HepG2 (cell line): ENCODE measurements around the gene GCDH. TPM values are rescaled to one million over a fixed set of nuclear protein-coding genes. Genes with fewer than 3 reads are reported as not detected.

ENCODE experiments used
- DMAP1 ChIP-seq: IDR thresholded peaks from 2 replicates; pipeline ENCODE4 v1.6.1; 2016
- HMGXB4 ChIP-seq, 2 experiments: sonication (generic) in 1 of 2; formaldehyde crosslinking in 1 of 2; IDR thresholded peaks; 2 replicates each; pipeline versions ENCODE4 v1.4.0 to v1.6.1; 2018 to 2020; ENCODE audit warnings: missing genetic modification reagents in 2 of 2, borderline replicate concordance in 1 of 2, low read depth in 1 of 2, mild to moderate bottlenecking in 1 of 2, missing biosample characterization in 1 of 2
- NR2F6 ChIP-seq, 2 experiments: IDR thresholded peaks; 2 replicates each; pipeline ENCODE4 v1.6.1; 2016; ENCODE audit warnings: antibody characterized with exemption in 1 of 2, mild to moderate bottlenecking in 1 of 2
- PATZ1 ChIP-seq: sonication (generic); formaldehyde crosslinking; IDR thresholded peaks from 2 replicates; pipeline ENCODE4 v1.4.0; 2020; ENCODE audit warnings: missing genetic modification reagents
- SIN3A ChIP-seq: IDR thresholded peaks from 2 replicates; pipeline ENCODE4 v1.6.1; 2011; ENCODE audit warnings: low read depth, mild to moderate bottlenecking, control low read depth, low read length, borderline replicate concordance
- SMYD3 ChIP-seq: sonication (generic); formaldehyde crosslinking; IDR thresholded peaks from 2 replicates; pipeline ENCODE4 v1.8.1; 2023; ENCODE audit warnings: mild to moderate bottlenecking, missing genetic modification reagents
- TEF ChIP-seq: sonication (generic); formaldehyde crosslinking; IDR thresholded peaks from 2 replicates; pipeline ENCODE4 v1.5.0; 2020; ENCODE audit warnings: missing genetic modification reagents
- ZC3H13 ChIP-seq: sonication (generic); formaldehyde crosslinking; IDR thresholded peaks from 2 replicates; pipeline ENCODE4 v1.8.1; 2023; ENCODE audit warnings: mild to moderate bottlenecking, missing genetic modification reagents, moderate library complexity
- ZMYM4 ChIP-seq: sonication (generic); formaldehyde crosslinking; IDR thresholded peaks from 2 replicates; pipeline ENCODE4 v1.8.1; 2023; ENCODE audit warnings: mild to moderate bottlenecking, missing genetic modification reagents
- ZNF263 ChIP-seq: sonication (generic); formaldehyde crosslinking; IDR thresholded peaks from 2 replicates; pipeline ENCODE4 v1.4.0; 2020; ENCODE audit warnings: missing genetic modification reagents
- ZNF646 ChIP-seq: sonication (generic); formaldehyde crosslinking; IDR thresholded peaks from 2 replicates; pipeline ENCODE4 v1.9.0; 2021; ENCODE audit warnings: mild to moderate bottlenecking, missing genetic modification reagents
- ZNF781 ChIP-seq: sonication (generic); formaldehyde crosslinking; IDR thresholded peaks from 2 replicates; pipeline ENCODE4 v1.5.1; 2020; ENCODE audit warnings: borderline replicate concordance, mild to moderate bottlenecking, missing genetic modification reagents; ENCODE audit errors: not compliant biosample characterization
- polyA plus RNA-seq, 8 experiments: library from polyadenylated mRNA; depleted of rRNA in 3 of 8; stranded (reverse) in 7 of 8; unstranded in 1 of 8; fragments of >200 nt; fragmentation: Illumina TruSeq in 4 of 8; extraction: Trizol in 4 of 8; gene quantifications; 2 replicates each; pipeline versions ENCODE4 v1.2.1 to v1.2.3, GENCODE V29; 2011 to 2016; ENCODE audit warnings: low read depth in 4 of 8, missing spikeins in 1 of 8, mixed read lengths in 1 of 8; ENCODE audit not compliant: insufficient read depth in 1 of 8
- total RNA-seq, 5 experiments: library from RNA; depleted of rRNA; stranded (reverse); fragments of >200 nt; fragmentation: Illumina TruSeq; extraction: Trizol; gene quantifications; 2 replicates each; pipeline ENCODE4 v1.2.3, GENCODE V29; 2016; ENCODE audit warnings: low read depth in 1 of 5
- TF ChIP-seq, protein P1 (sequence below): sonication (generic); formaldehyde crosslinking; IDR thresholded peaks from 2 replicates; pipeline ENCODE4 v1.4.0; 2020; ENCODE audit warnings: mild to moderate bottlenecking, missing genetic modification reagents

GCDH gene
- total and polyA plus RNA-seq, 2 of the 13 experiments (the other 11 are each of a cell fraction or from before 2014, with no cell fraction given), result 15.1 to 38.0 TPM

DNA sequence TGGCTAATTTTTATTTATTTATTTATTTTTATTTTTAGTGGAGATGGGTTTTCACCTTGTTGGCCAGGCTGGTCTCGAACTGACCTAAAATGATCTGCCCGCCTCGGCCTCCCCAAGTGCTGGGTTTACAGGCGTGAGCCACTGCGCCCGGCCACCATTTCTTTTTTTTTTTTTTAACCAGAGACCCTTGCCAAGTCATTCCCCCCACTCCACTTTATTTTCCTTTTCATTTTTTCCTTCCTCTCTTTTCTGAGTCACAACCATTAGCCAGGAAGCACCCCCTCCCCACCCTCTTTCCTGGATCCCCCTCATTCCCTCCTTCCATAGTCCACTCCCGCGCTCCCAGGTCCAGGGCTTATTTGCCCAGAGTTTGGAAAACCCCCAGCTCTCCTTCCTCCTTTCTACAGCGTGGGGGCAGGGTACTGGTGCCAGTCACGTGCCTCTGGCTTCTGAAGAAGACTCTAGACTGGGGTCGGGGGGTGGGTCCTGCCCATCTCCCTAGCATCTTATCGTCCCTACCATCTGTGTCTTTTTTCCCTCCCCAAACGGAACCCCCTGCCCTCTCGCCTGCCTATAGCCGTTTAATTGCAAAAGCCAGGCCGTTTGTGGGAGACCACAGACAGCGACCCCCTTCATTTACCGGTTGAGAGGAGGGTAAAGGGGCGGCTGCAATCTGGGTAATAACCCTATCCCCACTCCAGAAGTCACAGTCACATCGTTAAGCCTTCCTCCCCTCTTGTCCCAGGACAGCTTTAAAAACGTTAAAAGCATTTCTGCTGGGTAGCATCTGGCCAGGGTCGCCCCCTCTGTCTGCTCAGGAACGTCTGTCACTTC lies 46.4 kb downstream of the GCDH start (continued):
- TF ChIP-seq HMGXB4 (CRISPR knock-in tag; IDR thresholded peaks at IDR 0.05; ENCODE audit: borderline replicate concordance in 1 of 2, low read depth in 1 of 2), result no peak
- TF ChIP-seq PATZ1 (CRISPR knock-in tag), result peak; percentile 29; the same call in 1 of the 2 replicates
- TF ChIP-seq, protein P1, sequence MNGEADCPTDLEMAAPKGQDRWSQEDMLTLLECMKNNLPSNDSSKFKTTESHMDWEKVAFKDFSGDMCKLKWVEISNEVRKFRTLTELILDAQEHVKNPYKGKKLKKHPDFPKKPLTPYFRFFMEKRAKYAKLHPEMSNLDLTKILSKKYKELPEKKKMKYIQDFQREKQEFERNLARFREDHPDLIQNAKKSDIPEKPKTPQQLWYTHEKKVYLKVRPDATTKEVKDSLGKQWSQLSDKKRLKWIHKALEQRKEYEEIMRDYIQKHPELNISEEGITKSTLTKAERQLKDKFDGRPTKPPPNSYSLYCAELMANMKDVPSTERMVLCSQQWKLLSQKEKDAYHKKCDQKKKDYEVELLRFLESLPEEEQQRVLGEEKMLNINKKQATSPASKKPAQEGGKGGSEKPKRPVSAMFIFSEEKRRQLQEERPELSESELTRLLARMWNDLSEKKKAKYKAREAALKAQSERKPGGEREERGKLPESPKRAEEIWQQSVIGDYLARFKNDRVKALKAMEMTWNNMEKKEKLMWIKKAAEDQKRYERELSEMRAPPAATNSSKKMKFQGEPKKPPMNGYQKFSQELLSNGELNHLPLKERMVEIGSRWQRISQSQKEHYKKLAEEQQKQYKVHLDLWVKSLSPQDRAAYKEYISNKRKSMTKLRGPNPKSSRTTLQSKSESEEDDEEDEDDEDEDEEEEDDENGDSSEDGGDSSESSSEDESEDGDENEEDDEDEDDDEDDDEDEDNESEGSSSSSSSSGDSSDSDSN (CRISPR knock-in tag), result 0 out of 2 replicates have a peak, but pooled peaks have one; percentile 52
- no peak for TF ChIP-seq NR2F6 (IDR thresholded peaks at IDR 0.05)
- TF ChIP-seq NR2F6 (CRISPR knock-in tag; IDR thresholded peaks at IDR 0.05), result no peak
- TF ChIP-seq ZNF646 (CRISPR knock-in tag), result no peak
- TF ChIP-seq ZNF781 (CRISPR knock-in tag), result no peak
- TF ChIP-seq ZC3H13 (CRISPR knock-in tag), result no peak
- TF ChIP-seq ZNF263, result peak; percentile 45; the same call in 1 of the 2 replicates
- TF ChIP-seq DMAP1, result no peak
- no peak for TF ChIP-seq ZMYM4 (CRISPR knock-in tag)
- no peak for TF ChIP-seq SIN3A
- TF ChIP-seq SMYD3 (CRISPR knock-in tag), result no peak
- no peak for TF ChIP-seq TEF (CRISPR knock-in tag)
